Spleen (tissue), 7 donors: Measurements from ENCODE around the gene RAB4A.

ENCODE experiments used
- CTCF ChIP-seq, 11 experiments: fragments of 200-600 bp in 7 of 11; fragments of 450-650 bp in 4 of 11; sonication (generic) in 4 of 11; IDR thresholded peaks in 8 of 11; conservative IDR thresholded peaks in 3 of 11; 1 replicate in 7 of 11; 2 replicates in 4 of 11; pipeline versions ENCODE4 v1.4.0 to v1.8.0; 2016 to 2021; ENCODE audit warnings: antibody characterized with exemption in 11 of 11, inconsistent platforms in 4 of 11, mild to moderate bottlenecking in 1 of 11
- POLR2A ChIP-seq, 3 donors: fragments of 450-650 bp; IDR thresholded peaks; one replicate each; pipeline ENCODE4 v1.5.1; 2017; ENCODE audit warnings: antibody characterized with exemption in 3 of 3, mild to moderate bottlenecking in 1 of 3
- POLR2AphosphoS5 ChIP-seq, 3 donors: sonication (generic); formaldehyde crosslinking; IDR thresholded peaks; one replicate each; pipeline ENCODE4 v1.5.1; 2017; ENCODE audit warnings: antibody characterized with exemption in 3 of 3
- donor health status: DM: no; HTN: no; CAD: no; lungs with moderate emphysema.
- donor health status: DM: no; HTN: no; CAD: no.
- donor health status: DM: no; HTN: no; CAD: no.

GRCh38 chr1:229273507-229274232, 2.8 kb downstream of the RAB4A start:
- no peak for TF ChIP-seq CTCF (IDR thresholded peaks at IDR 0.05 in 8 of 11, conservative IDR thresholded peaks at IDR 0.05 in 3 of 11)
- no peak for TF ChIP-seq POLR2A (IDR thresholded peaks at IDR 0.05)
- no peak for TF ChIP-seq POLR2AphosphoS5 (IDR thresholded peaks at IDR 0.05)
